Stimulated activated CD4-positive, alpha-beta T cell treated with anti-CD3 and anti-CD28 coated beads, Interleukin-15, amount 100 ng/mL, for 1 hour (primary cell): ENCODE results near the gene YLPM1.

Experiments used
- DNase-seq, 2 donors: peaks; one replicate each; pipeline ENCODE4 v3.0.0-alpha.2; 2020; ENCODE audit warnings: low read depth in 1 of 2, low spot score in 1 of 2

Gene YLPM1

DNA sequence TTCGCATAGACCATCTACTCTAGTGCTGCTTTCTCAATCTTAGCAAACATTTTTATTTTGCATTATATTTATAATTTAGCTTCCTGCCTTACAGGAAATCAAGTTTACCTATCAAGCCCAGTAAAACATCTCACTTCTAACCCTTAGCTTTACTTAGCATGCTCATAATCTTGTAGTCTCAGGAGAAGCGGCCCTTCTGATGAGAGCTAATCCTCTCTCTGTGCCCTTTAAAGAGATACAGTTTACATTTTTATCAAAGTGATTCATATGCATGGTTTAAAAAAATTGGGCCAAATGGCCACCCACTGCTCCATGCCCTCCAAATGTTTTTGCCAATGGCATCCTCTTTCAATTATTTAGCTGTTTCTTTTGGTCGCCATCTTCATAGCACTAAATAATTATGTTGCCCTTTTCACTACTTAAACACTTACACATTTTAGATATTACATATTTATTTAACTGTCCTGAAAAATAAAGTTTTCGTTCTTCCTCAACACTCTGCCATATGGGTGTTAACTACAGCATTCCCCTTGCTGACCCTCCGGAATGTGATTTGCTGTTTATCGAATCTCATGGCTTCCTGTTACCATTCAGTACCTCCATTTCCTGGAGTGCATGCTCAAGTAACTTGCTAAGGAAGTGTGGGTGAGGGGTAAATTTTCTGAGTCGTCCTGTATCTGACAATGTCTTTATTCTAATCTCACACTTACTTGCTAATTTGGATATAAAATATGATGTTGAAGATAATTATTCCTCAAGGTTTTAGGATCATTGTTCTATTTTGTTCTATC is 29.3 kb downstream of the YLPM1 start:
- DNase-seq = no peak

DNA sequence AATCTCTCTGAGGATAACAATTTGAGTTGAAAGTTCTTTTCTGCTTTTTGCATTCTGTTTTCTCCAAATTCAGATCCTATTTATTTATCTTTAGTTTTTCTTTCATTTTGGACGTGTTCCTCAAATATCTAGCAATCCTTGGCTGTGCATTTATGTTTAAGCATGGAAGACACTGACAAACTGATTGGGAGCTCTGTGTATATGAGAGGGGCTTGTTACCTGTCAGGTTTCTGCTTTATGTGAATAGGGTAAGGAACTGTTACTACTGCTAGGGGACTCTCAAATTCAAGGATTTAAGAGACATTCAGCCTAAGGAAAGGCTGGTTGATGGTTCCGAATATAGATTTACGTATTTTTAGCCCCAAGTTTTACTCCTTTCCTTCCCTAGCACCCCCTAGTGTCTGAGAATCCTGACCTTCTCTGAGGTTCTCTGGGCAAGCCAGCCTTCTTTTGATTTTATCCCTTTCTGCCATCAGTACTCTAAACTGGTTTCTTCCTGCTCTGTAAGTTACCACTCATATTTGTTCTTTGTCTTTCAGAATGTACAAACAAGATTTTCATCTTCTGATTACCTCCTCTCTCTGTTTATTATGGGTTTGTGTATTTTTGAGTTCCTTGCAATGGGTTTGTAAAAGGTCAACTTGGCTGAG is 30.5 kb downstream of the YLPM1 start:
- DNase-seq = no peak

DNA sequence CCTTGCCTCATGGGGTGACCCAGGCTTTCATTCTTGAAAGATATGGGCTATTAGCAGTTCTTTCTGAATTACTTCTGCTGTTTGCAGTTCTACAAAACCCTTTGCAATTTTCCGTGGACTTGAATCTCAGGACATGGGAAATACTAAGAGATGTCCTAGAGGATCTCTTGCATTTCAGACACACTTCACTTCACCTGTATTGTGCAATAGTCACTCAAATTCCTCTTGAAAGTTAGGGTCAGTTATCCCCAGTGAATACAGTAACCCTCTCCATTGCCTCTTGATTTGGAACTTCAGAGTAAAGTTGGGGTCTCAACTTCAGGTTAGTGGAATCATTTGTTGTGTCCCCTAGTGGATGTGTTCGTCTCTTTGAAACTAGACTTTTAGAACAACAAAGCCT is 31.8 kb downstream of the YLPM1 start:
- DNase-seq = no peak

DNA sequence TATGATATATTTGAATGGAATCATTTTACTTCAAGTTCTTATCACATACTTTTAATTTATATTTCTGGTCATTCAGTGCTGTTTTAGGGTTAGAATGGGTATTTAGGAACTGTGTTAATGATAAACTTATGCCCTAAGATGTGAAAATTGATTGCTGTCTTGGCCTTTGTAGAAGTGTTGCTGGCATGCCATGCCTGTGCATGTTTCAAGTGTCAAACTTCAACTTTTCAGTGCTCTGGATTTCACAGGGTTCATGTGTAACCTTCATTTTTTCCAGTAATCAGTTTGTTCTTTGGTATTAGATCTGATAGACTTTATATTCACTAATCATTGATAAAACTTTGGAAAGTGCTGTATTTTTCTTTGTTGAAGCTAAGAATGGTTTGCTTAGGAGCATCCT is 36.6 kb downstream of the YLPM1 start:
- no peak for DNase-seq

DNA sequence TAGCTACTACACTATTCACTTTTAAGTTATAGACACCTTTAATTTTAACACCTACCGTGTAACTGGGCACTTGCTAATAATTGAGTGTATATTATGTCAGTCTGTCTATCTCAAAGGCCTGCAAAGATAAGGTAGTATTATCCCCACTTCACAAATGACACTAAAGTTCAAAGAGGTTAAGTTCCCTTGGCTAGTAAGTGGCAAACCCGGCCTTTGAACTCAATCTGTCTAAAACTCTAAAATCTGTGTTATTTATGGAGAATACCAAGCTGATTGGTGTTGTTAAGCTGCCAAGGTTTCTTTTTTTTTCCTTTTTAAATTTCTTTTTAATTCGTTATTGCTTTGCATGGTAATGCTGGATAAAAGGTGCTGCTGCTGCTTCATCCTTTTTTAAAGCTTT is 37.7 kb downstream of the YLPM1 start:
- no peak for DNase-seq

DNA sequence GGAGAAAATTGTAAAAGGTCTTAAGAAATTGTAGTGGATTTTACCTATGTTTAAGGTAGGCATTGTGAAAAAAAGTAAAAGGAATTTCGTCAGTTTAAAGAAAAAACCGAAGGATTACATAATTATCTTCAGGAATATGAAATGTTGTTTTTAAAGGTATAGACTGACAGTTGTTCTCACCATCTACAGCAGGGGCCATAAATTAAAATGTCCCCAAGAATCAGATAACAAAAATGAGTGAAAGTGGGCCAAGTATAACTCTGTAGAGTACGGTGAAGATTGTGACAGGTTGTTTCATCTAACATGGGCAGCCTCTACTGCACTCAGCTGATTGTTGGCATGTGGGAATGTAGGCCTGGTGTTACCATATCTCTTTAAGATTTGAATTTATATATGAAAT is 38.3 kb downstream of the YLPM1 start:
- no peak for DNase-seq

DNA sequence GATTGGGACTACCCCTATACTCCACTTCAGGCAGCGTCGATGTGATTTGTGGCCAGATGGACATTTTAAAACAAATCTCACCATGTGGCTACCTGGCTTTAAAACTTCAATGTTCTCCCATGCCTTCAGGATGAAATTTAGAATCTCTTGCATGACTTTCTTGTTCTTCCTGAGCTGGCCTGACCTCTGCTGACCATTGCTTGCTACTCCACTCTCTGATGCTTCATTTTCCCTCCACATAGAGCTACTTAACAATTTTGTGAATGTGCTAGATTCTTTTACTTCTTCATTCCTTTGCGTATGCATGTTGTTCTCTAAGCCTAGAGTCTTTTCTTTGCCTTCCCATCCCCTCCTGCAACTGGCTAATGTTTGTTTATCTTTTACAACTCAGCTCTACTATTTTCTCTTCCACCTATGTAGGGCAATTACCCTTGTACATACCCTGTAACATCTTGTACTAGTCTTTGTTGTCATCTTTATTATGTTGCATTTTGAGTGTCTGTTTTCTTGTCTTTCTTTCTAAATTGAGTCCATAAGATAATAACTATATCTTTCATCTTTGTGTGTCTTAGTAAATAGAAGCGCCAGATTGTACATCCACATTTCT is 41.2 kb downstream of the YLPM1 start:
- no peak for DNase-seq

DNA sequence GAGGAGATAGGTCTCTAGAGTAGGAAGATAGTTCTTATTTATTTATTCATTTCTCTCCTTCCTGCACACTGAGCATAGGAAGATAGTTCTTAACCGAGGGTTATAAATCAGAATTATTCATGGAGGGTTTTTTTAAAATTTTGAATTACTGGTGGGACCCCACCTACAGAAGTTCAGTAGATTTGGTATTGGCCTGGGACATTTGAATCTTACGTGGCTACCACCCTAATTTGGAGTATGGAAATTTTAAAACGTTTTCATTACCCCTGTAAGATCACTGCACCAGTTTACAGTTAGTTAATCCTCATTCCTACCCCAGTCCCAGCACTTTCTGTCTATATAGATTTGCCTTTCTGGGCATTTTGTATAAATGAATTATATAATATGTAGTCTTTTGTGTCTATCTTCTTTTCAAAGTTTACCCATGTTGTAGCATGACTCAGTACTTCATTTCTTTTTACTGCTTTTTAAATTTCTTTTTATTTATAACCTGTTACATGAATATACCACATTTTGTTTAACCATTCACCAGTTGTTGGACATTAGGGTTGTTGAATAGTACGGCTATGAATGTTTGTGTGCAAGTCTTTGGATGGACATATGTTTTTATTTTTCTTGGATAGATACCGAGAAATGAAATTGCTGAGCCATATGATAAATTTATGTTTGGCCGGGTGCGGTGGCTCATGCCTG is 44.9 kb downstream of the YLPM1 start:
- DNase-seq = no peak

DNA sequence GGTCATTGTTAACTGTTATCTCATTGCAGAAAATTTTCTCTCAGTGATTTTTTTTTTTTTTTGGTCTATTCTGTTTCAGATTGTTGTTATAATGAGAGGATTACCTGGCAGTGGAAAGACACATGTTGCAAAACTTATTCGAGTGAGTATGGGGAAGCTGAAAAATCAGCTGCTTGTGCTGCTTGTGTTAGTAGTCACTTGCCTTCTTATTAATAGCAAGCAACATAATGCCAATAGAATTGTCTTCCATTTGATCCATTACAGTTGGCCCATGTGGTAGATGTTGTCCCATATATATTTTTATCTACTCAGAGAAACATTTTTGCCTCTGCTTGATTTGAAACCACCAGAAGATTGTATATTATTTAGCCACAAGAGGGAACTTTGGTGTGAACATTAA is 53.0 kb downstream of the YLPM1 start:
- no peak for DNase-seq

DNA sequence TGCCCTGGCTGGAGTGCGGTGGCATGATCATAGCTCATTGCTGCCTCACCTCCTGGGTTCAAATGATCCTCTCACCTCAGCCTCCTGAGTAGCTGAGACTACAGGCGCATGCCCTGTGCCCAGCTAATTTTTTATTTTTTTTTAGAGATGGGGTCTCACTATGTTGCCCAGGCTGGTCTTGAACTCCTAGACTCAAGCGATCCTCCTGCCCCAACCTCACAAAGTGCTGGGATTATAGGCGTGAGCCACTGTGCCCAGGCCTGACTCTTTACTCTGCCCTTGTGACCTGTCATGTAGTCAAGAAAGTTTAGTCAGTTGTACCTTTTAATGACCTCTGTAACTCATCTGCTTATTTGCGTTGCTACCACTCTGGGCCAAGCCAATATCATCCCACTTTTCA is 57.2 kb downstream of the YLPM1 start:
- no peak for DNase-seq

DNA sequence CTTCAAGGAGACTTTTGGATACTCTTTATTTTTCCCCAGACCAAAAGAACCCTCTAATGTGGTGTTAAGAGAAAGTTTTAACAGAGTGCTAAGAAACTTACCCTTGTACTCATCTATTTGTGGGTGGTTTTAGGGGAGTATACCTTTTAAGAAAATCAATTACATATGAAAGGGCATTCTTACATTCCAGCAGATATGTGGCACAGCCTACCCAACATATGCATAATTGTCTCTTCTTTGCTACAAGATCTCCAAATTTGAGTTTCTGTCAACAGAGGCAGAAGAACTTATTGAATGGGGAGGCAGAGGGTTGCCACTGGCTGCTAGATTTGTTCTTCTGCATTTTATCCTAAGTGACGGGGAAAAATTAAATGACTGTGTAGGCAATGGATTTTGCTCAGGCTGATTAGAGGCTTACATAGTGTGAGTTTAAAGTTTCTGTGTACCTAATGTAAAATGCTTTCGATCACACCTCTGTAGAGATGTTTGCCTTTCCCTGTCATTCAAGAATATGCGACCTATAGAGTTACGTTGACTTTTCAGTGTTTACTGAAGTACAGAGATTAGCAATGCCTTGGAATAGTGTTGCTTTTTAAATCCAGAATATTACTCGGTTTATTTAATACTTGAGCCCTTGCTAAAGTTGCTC is 58.3 kb downstream of the YLPM1 start:
- DNase-seq = no peak

DNA sequence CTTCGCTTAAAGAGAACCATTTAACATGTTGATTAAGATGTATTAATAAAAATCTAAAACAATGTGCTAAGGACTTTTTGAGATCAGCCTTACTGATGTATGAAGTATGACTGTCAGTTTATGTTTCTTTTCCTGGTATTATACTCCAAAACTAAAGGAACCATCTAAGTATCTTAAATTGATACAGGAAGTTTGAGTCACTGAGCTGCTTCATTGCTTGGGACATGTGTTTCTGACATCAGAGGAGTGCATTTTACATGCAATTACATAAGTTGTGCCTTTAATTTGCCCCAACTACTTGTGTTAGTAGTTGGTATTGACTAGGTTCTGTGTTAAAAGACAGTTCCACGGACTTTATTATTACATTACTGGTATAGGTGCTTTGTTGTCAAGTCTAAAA is 61.9 kb downstream of the YLPM1 start:
- no peak for DNase-seq

DNA sequence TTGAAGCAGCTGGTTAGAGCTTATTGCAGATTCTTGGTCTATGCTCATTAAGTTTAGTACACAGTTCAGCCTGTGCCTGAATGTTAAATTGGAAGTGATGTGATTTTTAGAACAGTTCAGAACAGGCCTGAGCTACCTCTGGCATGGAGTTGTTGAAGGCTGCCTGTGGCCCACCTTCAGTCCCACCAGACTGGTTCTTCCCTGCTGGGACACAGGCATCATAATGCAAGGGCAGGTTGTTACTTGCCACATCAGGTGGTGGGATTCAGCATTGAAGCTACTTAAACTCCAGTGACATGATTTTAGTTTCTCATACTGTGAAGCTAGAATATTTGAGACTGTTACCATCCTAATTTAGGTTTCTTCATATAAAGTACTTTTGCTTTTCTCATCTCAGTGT is 63.5 kb downstream of the YLPM1 start:
- no peak for DNase-seq

DNA sequence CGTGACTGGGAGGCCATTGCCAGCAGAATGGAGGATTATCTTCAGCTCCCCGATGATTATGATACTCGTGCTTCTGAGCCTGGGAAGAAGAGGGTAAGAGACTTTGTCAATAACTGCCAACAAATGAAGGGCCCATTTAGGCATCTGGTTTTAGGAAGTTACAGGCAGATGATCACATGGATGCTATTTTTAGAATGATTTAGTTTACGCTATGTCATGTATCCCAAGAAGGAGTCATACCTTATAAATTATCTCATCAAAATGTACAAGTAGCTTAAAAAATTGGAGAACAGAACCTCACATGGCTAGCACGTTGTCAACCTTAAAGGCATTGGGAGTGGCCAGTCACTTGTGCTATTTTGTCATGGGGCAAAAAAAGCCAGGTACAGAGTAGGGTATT is 66.1 kb downstream of the YLPM1 start:
- DNase-seq = no peak

DNA sequence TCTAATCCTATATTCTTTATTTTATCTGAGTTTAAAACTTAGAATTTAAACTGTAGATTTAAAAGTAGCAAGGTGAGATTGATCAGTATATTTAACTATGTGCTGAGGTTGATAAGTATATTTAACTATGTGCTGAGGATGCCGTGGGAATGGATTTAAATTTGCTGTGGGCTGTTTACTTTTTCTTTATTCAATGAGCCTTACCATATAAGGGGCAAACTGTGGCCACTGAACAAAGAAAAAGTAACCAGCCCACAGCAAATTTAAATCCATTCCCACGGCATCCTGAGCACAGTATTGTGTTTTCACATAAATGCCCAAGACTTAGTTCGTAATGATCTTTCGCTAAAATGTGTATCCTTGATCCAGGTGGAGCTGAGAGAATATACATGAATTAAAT is 69.7 kb downstream of the YLPM1 start:
- DNase-seq = no peak

DNA sequence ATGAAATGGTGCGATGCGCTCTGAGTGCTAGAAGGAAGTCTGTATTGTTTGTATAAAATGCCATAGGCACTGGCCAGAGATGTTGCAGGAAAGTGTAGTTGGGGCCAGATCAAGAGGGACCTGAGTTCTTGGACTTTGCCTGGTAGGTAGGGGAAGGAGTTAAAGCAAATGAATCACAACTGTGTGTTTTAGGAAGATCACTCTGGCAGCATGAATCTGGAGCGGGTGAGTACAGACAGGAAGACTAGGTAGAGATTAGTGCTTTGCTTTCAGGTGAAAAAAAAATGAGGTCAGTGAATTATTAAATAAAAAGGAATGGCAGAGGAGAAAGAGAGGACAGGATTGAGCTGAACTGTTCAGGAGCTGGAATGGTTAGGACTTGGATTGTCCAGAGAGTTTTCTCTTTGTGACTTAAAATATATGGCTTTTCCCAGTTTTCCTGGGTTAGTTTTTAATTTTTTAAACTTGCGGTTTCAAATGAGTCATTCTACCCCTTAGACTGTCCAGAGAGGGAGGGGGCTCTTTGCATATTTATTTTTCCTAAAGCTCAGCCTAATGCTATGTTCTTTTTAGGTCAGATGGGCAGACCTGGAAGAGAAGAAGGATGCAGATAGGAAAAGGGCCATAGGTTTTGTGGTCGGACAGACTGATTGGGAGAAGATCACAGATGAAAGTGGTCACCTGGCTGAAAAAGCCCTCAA is 71.7 kb downstream of the YLPM1 start:
- DNase-seq = no peak

DNA sequence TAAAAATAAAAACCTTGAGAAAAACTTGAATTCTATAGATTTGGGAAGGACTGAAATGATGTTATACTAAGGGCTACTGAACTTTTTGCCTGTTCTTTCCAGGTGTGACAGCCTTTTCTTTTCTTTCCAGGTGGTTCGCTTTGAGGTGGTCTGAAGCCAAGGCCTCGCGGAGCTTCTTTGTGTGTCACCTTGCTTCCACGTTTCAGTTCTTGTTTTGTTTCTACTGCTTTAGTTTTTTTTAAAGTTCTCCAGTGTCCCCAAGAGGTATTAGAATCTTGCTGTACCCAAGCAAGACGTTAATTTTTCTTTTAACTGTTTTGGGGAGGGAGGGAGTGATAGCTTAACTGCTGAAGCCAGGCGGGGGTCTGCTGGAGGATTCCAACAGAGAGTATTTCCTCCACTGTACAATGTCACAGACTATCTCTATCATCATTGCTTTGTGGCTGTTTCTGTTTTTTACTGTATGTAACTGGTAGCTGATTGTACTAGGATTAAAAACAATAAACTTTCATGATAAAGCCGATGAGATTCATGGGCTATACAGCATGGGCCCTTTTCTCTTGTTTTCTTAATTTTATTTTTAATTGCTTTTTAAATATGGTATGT is 72.6 kb downstream of the YLPM1 start:
- no peak for DNase-seq

DNA sequence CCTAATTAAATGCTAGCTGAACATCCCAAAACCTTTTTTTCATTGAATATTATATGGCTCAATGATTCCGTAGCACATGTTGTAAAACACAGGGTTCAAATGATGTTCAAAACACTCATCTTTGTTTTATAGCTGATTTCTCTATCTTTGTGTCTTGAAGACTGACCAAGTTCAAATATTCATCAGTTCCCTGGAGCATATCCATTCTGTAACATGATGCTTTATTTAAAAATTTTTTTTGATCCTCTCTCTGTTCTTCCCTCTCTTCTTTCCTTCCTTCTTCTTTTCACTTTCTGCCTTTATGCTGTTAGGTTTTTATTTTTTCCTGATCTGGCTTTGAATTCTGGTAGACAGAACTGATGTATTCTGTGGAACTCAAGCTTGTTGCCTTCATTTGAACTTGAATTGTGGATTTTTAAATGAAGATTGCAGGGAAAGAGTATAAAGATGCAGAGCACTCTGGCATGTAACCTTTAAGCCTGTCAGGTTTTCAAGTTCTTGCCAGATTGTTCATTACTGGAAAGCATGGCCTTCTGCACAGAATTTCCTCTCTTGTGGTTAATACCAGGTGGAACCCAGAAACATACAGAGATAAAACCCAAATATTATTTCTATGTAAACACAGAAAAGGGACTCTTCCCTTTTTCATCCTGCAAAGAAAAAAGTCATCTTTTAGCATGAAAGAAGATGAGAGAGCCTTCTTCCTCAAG is 73.3 kb downstream of the YLPM1 start:
- no peak for DNase-seq

DNA sequence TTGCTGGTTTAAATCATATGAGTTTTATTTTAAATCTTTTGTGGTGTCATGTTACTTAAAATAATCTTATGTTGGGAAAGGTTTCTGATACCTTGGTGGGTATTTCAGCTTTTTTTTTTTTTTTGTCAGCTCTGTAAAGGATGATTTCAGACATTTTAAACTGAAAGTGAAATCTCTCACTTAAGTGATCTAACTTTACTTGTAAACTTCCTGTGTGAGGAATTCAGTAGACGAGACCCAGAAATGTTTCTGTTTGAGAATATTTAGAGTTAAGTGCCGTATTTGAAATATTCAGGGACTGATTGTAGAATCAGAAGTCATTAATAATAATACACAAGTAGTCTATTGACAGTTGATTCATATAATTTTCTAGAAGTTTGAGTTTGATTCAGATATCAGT is 75.0 kb downstream of the YLPM1 start:
- no peak for DNase-seq

DNA sequence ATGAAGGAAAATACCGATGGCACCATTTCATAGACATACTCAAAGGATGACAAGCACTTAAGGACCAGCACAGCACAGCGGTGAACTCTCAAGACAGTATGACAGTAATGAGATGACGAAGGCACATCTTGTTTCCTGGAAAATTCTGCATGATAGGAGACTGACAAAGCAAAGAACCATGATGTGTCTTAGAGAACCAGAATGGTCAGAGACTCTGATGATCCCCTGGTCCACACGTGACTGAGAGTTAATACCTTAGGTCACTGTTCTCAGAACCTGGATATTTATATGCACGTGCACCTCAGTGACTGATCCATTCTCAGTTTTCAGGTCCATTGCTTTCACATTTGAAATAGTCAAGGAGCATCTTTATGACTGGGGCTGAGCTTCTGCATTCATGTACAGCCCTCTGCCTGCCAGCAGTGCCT is 77.5 kb downstream of the YLPM1 start:
- no peak for DNase-seq
